GM18861 (cell line): ENCODE measurements around the gene ERCC6.

ENCODE experiments used
- ATAC-seq: cut with Tn5 transposase; IDR thresholded peaks from one replicate; pipeline ENCODE4 v1.9.1; 2021; ENCODE audit not compliant: unreplicated experiment

ERCC6 gene

DNA sequence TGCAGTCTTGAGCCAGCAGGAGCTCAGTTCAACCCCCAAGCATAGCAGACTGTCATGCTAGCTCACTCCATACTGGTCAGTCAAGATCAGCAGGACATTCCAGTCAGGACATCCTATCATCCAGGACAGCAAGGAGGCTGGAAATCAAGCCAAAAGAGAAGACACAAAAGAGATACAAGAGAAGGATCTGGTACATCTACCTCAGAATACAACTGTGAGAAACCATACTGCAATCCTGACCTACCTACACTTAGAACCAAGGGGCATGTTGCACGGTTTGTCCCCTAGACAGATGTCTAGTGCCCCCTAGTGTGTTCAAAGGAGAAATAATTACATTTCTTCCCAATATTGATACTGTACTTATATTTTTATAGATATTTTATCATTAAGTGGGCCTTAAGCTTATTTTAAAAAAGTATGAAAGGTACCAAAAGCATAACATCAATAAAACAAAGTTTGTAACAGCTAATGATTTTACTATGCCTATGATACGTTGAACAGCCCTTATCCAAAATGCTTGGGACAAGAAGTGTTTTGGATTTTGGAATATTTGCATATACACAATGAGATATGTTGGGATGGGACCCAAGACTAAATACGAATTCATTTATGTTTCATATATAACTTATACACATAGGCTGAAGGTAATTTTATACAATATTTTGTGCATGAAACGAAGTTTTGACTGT is 26.7 kb downstream of the ERCC6 start:
- no peak for ATAC-seq

DNA sequence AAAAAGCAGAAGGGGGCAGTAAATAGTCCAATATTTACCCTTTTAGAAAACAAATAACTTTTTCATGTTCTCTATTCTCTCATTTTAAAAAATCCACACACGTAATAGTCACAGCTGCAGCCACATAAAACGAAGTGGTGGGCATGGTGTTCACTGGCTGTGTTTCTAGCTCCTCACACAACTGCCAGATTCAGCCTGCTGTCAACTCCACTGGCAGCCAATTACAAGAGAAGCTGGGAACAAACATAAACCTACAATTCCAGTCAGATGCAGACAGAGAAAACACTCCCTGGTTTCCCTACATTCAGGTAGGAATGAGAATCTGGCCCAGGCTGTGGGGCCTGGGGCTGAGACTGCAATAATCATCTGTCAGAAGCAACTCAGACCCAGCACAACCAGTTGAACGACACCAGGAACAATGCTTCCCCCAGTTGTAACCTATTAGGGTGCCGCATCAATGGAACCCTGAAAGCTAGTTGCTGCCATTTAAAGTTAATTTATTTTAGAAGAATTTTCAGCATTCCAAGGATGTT is 29.1 kb downstream of the ERCC6 start:
- no peak for ATAC-seq

- no peak for ATAC-seq
These were observed 30.3 kb downstream of the ERCC6 start for GRCh38 chr10:49508654-49509053.

GRCh38 chr10:49508249-49508648 is 30.7 kb downstream of the ERCC6 start:
- ATAC-seq, result no peak

- no peak for ATAC-seq
These were observed 33.3 kb downstream of the ERCC6 start for GRCh38 chr10:49505589-49505988.

DNA sequence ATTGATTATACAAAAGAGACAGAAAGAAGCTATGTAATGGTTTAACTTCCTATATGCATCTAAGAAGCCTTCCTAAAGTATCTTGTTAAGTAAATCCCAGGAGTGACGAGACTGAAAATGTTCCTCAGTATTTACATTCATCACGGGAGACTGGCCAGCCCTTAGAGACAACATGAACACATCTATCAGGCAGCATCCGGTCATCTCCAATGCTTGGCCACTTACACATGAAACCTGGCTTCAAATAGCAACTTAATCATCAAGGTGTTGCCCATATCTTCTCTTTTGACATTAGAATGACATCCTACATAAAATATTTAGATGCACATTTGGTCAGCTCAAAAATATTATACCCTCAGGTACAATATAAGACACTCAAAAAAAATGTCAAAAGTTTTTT is 33.8 kb downstream of the ERCC6 start:
- no peak for ATAC-seq

DNA sequence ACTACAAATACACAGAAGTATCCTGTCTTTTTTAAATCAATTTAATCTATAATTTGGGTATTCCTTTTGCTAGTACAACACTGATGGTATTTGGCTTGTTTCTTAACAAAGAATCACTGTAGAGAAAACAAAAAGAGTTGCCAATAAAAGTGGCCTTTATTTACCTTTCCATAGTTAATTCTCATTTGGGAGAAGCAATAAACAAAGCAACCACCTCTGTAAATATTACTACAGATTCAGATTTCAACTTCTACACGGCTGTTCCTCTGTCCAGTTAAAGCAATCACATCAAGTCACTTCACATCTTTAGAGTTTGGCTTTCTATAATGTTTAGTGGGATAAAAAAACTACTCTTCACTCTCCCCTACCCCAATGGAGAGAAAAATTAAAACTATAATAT is 34.4 kb downstream of the ERCC6 start:
- ATAC-seq, result no peak

GRCh38 chr10:49502358-49502757 is 36.6 kb downstream of the ERCC6 start:
- ATAC-seq, result no peak

GRCh38 chr10:49500412-49500811 is 38.5 kb downstream of the ERCC6 start:
- ATAC-seq, result no peak

- ATAC-seq, result no peak
These were observed 39.5 kb downstream of the ERCC6 start for GRCh38 chr10:49499305-49499851.

- no peak for ATAC-seq
These were observed 40.5 kb downstream of the ERCC6 start for GRCh38 chr10:49498425-49498824.

GRCh38 chr10:49497358-49497757 is 41.6 kb downstream of the ERCC6 start:
- ATAC-seq, result no peak

- no peak for ATAC-seq
These were observed 50.7 kb downstream of the ERCC6 start for GRCh38 chr10:49488056-49488717.

DNA sequence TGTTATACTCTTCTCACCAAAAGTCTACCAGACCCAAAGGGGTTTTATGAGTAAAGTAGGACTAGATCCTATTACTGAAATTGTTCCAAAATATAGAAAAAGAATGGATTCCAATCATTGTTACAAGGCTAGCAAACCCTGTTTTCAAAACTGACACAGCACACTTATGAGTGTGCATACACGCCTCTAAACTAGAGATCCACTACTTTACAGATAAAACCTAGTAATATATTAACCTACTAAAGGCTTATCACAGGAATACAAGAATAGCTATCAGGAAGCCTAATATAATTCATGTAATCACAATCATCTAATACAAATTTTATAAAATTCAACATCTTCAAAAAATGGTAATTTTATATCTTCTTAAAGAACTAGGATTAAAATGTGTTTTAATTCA is 52.2 kb downstream of the ERCC6 start:
- ATAC-seq, result no peak

DNA sequence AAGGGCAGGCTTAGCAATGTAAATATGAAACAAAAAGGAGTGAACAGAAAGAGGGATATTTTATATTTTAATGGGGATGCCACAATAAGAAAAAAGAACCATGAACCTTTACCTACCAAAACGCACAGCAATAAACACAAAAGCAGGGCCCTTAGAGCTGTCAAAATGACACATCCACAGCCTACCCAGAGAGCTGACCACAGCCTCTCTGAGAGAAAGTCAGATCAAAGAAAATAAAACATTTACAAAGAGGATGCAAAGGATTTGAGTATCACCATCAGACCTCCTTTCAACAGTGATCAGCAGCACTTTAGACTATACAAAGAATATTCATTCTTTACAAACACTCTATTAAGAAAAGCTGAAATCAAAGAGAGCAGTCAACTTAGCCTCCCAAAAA is 52.9 kb downstream of the ERCC6 start:
- ATAC-seq, result no peak

DNA sequence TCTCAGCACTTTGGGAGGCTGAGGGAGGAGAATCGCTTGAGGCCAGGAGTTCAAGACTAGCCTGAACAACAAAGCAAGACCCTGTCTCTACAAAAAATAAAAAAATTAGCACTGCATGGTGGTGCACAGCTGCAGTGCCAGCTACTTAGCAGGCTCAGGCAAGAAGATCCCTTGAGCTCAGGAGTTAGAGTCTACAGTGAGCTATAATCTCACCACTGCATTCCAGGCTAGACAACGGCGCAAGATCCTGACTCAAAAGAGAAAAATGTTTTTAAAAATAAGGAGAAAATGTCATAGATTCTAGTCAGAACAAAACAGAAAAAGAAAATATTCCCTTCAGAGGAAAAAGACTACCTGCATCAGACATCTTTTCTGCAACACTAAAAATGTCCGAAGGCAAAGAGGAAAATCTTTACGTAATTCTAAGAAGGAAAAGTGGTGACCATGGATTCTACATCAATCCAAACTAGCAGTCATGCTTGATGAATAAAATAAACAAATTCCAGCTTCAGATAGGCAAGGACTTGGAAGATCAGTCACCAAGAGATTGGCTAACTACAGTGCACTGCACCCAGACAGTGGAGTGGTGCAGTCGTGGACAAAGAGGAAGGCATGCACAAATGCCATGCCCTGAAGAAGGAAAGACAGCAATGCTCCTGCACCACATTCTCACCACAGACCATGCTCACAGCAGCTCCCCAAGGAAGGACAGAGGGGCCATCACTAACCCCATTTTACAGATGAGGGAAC is 54.3 kb downstream of the ERCC6 start:
- ATAC-seq, result no peak

DNA sequence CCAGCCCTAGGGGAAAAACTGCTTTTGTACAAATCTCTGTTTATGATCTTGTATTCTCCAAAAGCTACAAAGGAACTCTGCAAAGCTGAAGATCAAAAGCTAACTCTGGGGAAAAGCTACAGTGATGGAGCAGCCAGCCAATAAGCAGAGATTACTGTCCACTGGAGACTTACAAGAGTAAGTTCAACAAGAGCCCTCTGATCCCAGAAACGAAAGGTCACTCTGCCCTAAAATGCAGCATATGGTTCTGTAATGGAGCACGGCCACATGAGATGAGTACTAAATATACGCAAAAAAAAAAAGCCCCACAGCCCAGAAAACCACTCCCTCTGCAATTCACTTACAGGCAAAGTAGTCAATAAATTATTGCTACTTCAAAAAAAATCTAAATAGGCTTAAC is 60.1 kb downstream of the ERCC6 start:
- no peak for ATAC-seq

DNA sequence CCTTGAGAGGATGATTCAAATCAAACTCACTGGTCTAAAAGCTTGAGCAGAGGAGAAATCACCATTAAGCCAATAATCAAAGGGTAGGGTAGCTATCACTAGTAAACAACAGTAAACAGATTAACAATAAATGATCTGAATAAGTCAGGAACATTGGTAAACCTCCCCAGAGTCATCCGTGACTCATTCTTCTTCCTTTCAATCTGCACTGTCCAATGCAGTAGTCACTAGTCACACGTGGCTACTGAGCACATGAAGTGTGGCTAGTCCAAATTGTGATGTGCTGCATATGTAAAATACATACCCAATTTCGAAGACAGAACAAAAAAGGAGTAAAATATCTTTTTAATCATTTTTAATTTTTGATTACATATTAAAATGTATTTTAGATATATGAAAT is 64.0 kb downstream of the ERCC6 start:
- no peak for ATAC-seq

DNA sequence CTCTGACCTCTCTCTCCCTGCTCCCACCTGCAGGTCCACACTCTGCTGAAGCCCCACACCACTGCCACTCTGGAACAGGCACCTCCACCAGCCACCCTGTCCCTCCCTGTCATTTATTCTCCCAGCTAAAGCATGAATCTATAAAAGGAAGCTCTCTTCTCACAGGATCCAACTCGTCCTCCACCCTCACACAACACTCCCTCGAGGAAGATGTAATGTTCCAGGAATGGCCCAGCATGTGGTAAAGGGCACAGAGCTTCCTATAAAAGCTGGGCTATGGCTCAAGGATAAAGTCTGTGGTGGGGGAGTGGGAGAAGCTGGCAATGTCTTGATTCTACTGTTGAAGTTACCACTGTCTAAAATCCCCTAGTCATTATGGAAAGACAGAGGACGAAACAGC is 67.4 kb downstream of the ERCC6 start:
- ATAC-seq, result no peak

- no peak for ATAC-seq
These were observed 73.2 kb downstream of the ERCC6 start for GRCh38 chr10:49465736-49466135.
